IMR-90 (cell line): Measurements from ENCODE around the gene IMPDH1. TPM values are rescaled to one million over a fixed set of nuclear protein-coding genes. Genes with fewer than 3 reads are reported as not detected.

Source experiments
- ATAC-seq: fragments of 200-7000 bp; cut with Tn5 transposase; 2 replicates; pipeline ENCODE4 v1.9.1; 2020; ENCODE audit warnings: low read depth, mild to moderate bottlenecking, moderate library complexity
- BruUV-seq: library from RNA; stranded (reverse); fragments of 400-500 nt; replicated peaks from 2 replicates; lab custom pipeline; 2021; lab: Mats Ljungman, UMichigan
- CTCF ChIA-PET: fragments of 300-600 bp; formaldehyde crosslinking; extraction: SDS; loops from one replicate; lab custom pipeline; 2021; ENCODE audit warnings: antibody characterized with exemption; lab: Yijun Ruan, JAX
- POLR2A ChIA-PET: fragments of 300-600 bp; sonication (Branson Sonifier 250); formaldehyde crosslinking; loops from one replicate; lab custom pipeline; 2022; ENCODE audit warnings: antibody characterized with exemption; ENCODE audit not compliant: unreplicated experiment; lab: Charles Lee
- DNase-seq: peaks from one replicate; pipeline ENCODE4 v3.0.0; 2013
- H2AFZ ChIP-seq: replicated peaks from 2 replicates; pipeline ENCODE3; 2013; ENCODE audit warnings: low read length, mild to moderate bottlenecking; ENCODE audit not compliant: poor library complexity
- H2AK5ac ChIP-seq: 2 replicates; pipeline ENCODE4 v1.6.1; 2013; ENCODE audit warnings: low read depth, low read length, inconsistent platforms
- H2AK9ac ChIP-seq: replicated peaks from 2 replicates; pipeline ENCODE3; 2013; ENCODE audit warnings: mild to moderate bottlenecking, low read depth, low read length, moderate library complexity; ENCODE audit not compliant: poor library complexity
- H2BK120ac ChIP-seq: 2 replicates; pipeline ENCODE4 v1.6.1; 2013; ENCODE audit warnings: low read depth, low read length, inconsistent platforms
- H2BK15ac ChIP-seq: 3 replicates; pipeline ENCODE4 v1.6.1; 2013; ENCODE audit warnings: low read depth, low read length, inconsistent platforms
- H2BK20ac ChIP-seq: 2 replicates; pipeline ENCODE4 v1.6.1; 2013; ENCODE audit warnings: low read depth, mild to moderate bottlenecking, inconsistent platforms, low read length, moderate library complexity
- H2BK5ac ChIP-seq: 2 replicates; pipeline ENCODE4 v1.6.1; 2013; ENCODE audit warnings: mild to moderate bottlenecking, low read depth, low read length, inconsistent platforms; ENCODE audit not compliant: poor library complexity, severe bottlenecking
- H3K14ac ChIP-seq: replicated peaks from 2 replicates; pipeline ENCODE4 v1.6.1; 2013; ENCODE audit warnings: low read depth, low read length, inconsistent platforms
- H3K18ac ChIP-seq: 2 replicates; pipeline ENCODE4 v1.6.1; 2013; ENCODE audit warnings: low read depth, low read length, control low read depth
- H3K23ac ChIP-seq: 2 replicates; pipeline ENCODE4 v1.6.1; 2013; ENCODE audit warnings: low read depth, low read length, inconsistent platforms
- H3K27ac ChIP-seq: 2 replicates; pipeline ENCODE4 v1.5.1; 2013; ENCODE audit warnings: mild to moderate bottlenecking, control low read depth, low read length; ENCODE audit not compliant: insufficient read depth
- H3K27me3 ChIP-seq: 2 replicates; pipeline ENCODE4 v1.6.1; 2013; ENCODE audit warnings: low read length; ENCODE audit not compliant: control insufficient read depth, insufficient read depth
- H3K36me3 ChIP-seq: 2 replicates; pipeline ENCODE4 v1.6.1; 2013; ENCODE audit warnings: low read length, mixed read lengths; ENCODE audit not compliant: control insufficient read depth, insufficient read depth
- H3K4ac ChIP-seq: 2 replicates; pipeline ENCODE4 v1.6.1; 2013; ENCODE audit warnings: low read depth, low read length, inconsistent platforms
- H3K4me1 ChIP-seq: 2 replicates; pipeline ENCODE4 v1.6.1; 2013; ENCODE audit warnings: low read length, mixed read lengths; ENCODE audit not compliant: control insufficient read depth, insufficient read depth
- H3K4me2 ChIP-seq: 2 replicates; pipeline ENCODE4 v1.6.1; 2013; ENCODE audit warnings: low read depth, mild to moderate bottlenecking, control low read depth, low read length, moderate library complexity
- H3K4me3 ChIP-seq: 2 replicates; pipeline ENCODE4 v1.5.1; 2013; ENCODE audit warnings: low read depth, mild to moderate bottlenecking, control low read depth, low read length, moderate library complexity; ENCODE audit not compliant: insufficient read depth
- H3K56ac ChIP-seq: 2 replicates; pipeline ENCODE4 v1.6.1; 2013; ENCODE audit warnings: low read length, inconsistent platforms; ENCODE audit not compliant: insufficient read depth; ENCODE audit errors: extremely low read depth
- H3K79me1 ChIP-seq, 2 experiments: 2 replicates each; pipeline ENCODE4 v1.6.1; 2013; ENCODE audit warnings: low read length in 2 of 2, inconsistent platforms in 1 of 2, low read depth in 1 of 2
- H3K9ac ChIP-seq: 2 replicates; pipeline ENCODE4 v1.6.1; 2013; ENCODE audit warnings: low read depth, low read length, control low read depth
- H3K9me1 ChIP-seq: 2 replicates; pipeline ENCODE4 v1.6.1; 2013; ENCODE audit warnings: low read length, inconsistent platforms; ENCODE audit not compliant: insufficient read depth
- H3K9me3 ChIP-seq: 2 replicates; pipeline ENCODE4 v1.6.1; 2013; ENCODE audit warnings: low read length; ENCODE audit not compliant: control insufficient read depth, insufficient read depth
- H4K20me1 ChIP-seq: 2 replicates; pipeline ENCODE4 v1.6.1; 2013; ENCODE audit warnings: low read length, inconsistent platforms; ENCODE audit not compliant: insufficient read depth
- H4K5ac ChIP-seq: 2 replicates; pipeline ENCODE4 v1.6.1; 2013; ENCODE audit warnings: mild to moderate bottlenecking, low read depth, low read length, control low read depth
- H4K8ac ChIP-seq, 2 experiments: 2 replicates each; pipeline ENCODE4 v1.6.1; 2013; ENCODE audit warnings: low read depth in 2 of 2, low read length in 2 of 2, control low read depth in 1 of 2, inconsistent platforms in 1 of 2
- H4K91ac ChIP-seq: 2 replicates; pipeline ENCODE4 v1.6.1; 2013; ENCODE audit warnings: low read depth, low read length, inconsistent platforms; ENCODE audit not compliant: insufficient read depth
- BHLHE40 ChIP-seq: fragments of 150-350 bp; IDR thresholded peaks from 2 replicates; pipeline ENCODE4 v1.6.1; 2016; ENCODE audit warnings: mild to moderate bottlenecking, low read depth, low read length
- CEBPB ChIP-seq: IDR thresholded peaks from 2 replicates; pipeline ENCODE4 v1.6.1; 2012; ENCODE audit warnings: low read depth, low read length, improper control_type of control experiment
- FOS ChIP-seq: fragments of 150-350 bp; IDR thresholded peaks from 2 replicates; pipeline ENCODE4 v1.6.1; 2016; ENCODE audit warnings: low read depth, low read length
- MAFK ChIP-seq: IDR thresholded peaks from 2 replicates; pipeline ENCODE4 v1.6.1; 2012; ENCODE audit warnings: low read depth, low read length, improper control_type of control experiment
- MAZ ChIP-seq: IDR thresholded peaks from 2 replicates; pipeline ENCODE4 v1.6.1; 2012; ENCODE audit warnings: low read depth, mild to moderate bottlenecking, low read length, improper control_type of control experiment, moderate library complexity, borderline replicate concordance
- MXI1 ChIP-seq: IDR thresholded peaks from 2 replicates; pipeline ENCODE4 v1.6.1; 2012; ENCODE audit warnings: low read depth, mild to moderate bottlenecking, low read length, moderate library complexity, borderline replicate concordance
- NFE2L2 ChIP-seq: fragments of 150-350 bp; IDR thresholded peaks from 2 replicates; pipeline ENCODE4 v1.6.1; 2016; ENCODE audit warnings: low read depth, mild to moderate bottlenecking, low read length
- RAD21 ChIP-seq: IDR thresholded peaks from 2 replicates; pipeline ENCODE4 v1.6.1; 2012; ENCODE audit warnings: low read length, improper control_type of control experiment
- RCOR1 ChIP-seq: IDR thresholded peaks from 2 replicates; pipeline ENCODE4 v1.6.1; 2012; ENCODE audit warnings: mild to moderate bottlenecking, low read length, improper control_type of control experiment; ENCODE audit not compliant: insufficient replicate concordance
- WGBS, 2 experiments: methylation state at CpG; one replicate each; pipeline versions ENCODE4 v1.1.5 to v1.1.7; 2013; ENCODE audit warnings: missing lambda C conversion rate in 2 of 2; ENCODE audit not compliant: insufficient read length in 1 of 2; ENCODE audit errors: extremely low coverage in 2 of 2; 5-methylcytosine and 5-hydroxymethylcytosine counted together
- dilution Hi-C: fragments of 300-500 bp; cut with HindIII; formaldehyde crosslinking; loops from one replicate; pipeline ENCODE4 v1.14.3; 2018; ENCODE audit warnings: low sequenced_read_pairs; ENCODE audit not compliant: unreplicated experiment
- in situ Hi-C: fragments of 300-500 bp; cut with MboI; formaldehyde crosslinking; loops from 3 replicates; pipeline ENCODE4 v1.14.3; 2019; ENCODE audit warnings: low sequenced_read_pairs, inconsistent platforms, mixed read lengths
- intact Hi-C: fragments of 100-400 bp; cut with micrococcal nuclease; formaldehyde crosslinking; loops from 2 replicates; pipeline ENCODE4 v1.10.0; 2022
- polyA plus RNA-seq, 3 experiments: library from polyadenylated mRNA; depleted of rRNA; stranded (reverse); fragments of >200 nt; gene quantifications; 2 replicates each; pipeline ENCODE4 v1.2.3, GENCODE V29; 2012; ENCODE audit warnings: low replicate concordance in 1 of 3
- total RNA-seq: library from RNA; depleted of rRNA; stranded (reverse); fragments of >200 nt; gene quantifications from 2 replicates; pipeline ENCODE4 v1.2.3, GENCODE V29; 2012
- TF ChIP-seq, protein P1 (sequence below): fragments of 150-350 bp; IDR thresholded peaks from 2 replicates; pipeline ENCODE4 v1.6.1; 2017; ENCODE audit warnings: mild to moderate bottlenecking, antibody characterized with exemption, low read length, low read depth
- TF ChIP-seq, protein P2 (sequence below): conservative IDR thresholded peaks from 2 replicates; pipeline ENCODE4 v1.5.1; 2012; ENCODE audit warnings: mild to moderate bottlenecking, low read depth, low read length, improper control_type of control experiment
- TF ChIP-seq, protein P3 (sequence below): fragments of 150-350 bp; IDR thresholded peaks from 2 replicates; pipeline ENCODE4 v1.6.1; 2016; ENCODE audit warnings: low read depth, mild to moderate bottlenecking, low read length, moderate library complexity, borderline replicate concordance

Gene IMPDH1
- total and polyA plus RNA-seq, 2 of the 4 experiments (the other 2 are of a cell fraction) = 49.5 to 69.3 TPM

DNA sequence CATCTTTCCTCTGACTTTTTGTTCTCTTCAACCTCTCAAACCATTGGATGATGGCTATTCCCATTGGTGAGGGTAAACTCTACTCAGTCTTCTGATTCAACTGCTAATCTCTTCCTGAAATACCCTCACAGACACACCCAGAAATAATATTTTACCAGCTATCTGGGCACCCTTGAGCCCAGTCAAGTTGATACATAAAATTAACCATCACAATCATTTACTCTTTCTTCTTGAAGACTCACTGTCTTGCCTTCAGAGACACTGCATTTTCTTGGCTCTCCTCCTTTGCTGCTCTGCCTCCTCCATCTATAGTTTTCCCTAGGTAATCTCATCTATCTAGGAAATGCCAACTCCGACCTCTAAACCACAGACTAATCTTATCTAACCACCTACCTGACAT lies 35.7 kb downstream of the IMPDH1 start:
- no peak for DNase-seq
- H3K18ac ChIP-seq = no peak overlapping the region
- in situ Hi-C loops = no loop called here
- H2BK15ac ChIP-seq = no peak overlapping the region
- H2AK5ac ChIP-seq = no peak overlapping the region
- POLR2A ChIA-PET = no interaction called here
- no peak overlapping the region for H3K14ac ChIP-seq
- H3K4me1 ChIP-seq = no peaks in the 10 kb centered on the region
- no peaks in the 10 kb centered on the region for H3K79me1 ChIP-seq
- dilution Hi-C loops = no loop called here
- no peak overlapping the region for H4K8ac ChIP-seq
- CTCF ChIA-PET = interaction anchor here (1.2 to 1.7 kb wide), 2 partner anchors 14 to 27 kb away, joined by 3 to 5 read pairs; no protein-coding TSS in a partner anchor
- no peaks in the 10 kb centered on the region for H3K9me1 ChIP-seq
- H4K20me1 ChIP-seq = no peaks in the 10 kb centered on the region
- no peak overlapping the region for H2BK5ac ChIP-seq
- no peak overlapping the region for H3K9ac ChIP-seq
- WGBS, 2 experiments = no CpG with 5 or more reads among the region's 1 CpG
- no peak overlapping the region for H3K23ac ChIP-seq
- H3K4me2 ChIP-seq = no peak overlapping the region
- H3K4me3 ChIP-seq = no peak overlapping the region
- no peak overlapping the region for H4K91ac ChIP-seq
- H3K27ac ChIP-seq = no peak overlapping the region
- H2BK120ac ChIP-seq = no peak overlapping the region
- ATAC-seq = no peak
- no peak overlapping the region for H3K4ac ChIP-seq
- H2AFZ ChIP-seq = no peak overlapping the region
- no peaks in the 10 kb centered on the region for H3K36me3 ChIP-seq
- TF ChIP-seq RAD21 = no peak
- TF ChIP-seq MAZ = no peak
- no peak for TF ChIP-seq NFE2L2
- no peak for TF ChIP-seq BHLHE40
- TF ChIP-seq MXI1 = no peak
- TF ChIP-seq, protein P1, sequence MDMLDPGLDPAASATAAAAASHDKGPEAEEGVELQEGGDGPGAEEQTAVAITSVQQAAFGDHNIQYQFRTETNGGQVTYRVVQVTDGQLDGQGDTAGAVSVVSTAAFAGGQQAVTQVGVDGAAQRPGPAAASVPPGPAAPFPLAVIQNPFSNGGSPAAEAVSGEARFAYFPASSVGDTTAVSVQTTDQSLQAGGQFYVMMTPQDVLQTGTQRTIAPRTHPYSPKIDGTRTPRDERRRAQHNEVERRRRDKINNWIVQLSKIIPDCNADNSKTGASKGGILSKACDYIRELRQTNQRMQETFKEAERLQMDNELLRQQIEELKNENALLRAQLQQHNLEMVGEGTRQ = no peak
- TF ChIP-seq CEBPB = no peak
- TF ChIP-seq FOS = no peak
- TF ChIP-seq, protein P2, sequence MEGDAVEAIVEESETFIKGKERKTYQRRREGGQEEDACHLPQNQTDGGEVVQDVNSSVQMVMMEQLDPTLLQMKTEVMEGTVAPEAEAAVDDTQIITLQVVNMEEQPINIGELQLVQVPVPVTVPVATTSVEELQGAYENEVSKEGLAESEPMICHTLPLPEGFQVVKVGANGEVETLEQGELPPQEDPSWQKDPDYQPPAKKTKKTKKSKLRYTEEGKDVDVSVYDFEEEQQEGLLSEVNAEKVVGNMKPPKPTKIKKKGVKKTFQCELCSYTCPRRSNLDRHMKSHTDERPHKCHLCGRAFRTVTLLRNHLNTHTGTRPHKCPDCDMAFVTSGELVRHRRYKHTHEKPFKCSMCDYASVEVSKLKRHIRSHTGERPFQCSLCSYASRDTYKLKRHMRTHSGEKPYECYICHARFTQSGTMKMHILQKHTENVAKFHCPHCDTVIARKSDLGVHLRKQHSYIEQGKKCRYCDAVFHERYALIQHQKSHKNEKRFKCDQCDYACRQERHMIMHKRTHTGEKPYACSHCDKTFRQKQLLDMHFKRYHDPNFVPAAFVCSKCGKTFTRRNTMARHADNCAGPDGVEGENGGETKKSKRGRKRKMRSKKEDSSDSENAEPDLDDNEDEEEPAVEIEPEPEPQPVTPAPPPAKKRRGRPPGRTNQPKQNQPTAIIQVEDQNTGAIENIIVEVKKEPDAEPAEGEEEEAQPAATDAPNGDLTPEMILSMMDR = no peak
- TF ChIP-seq RCOR1 = no peak
- no peak for TF ChIP-seq MAFK
- TF ChIP-seq, protein P3, sequence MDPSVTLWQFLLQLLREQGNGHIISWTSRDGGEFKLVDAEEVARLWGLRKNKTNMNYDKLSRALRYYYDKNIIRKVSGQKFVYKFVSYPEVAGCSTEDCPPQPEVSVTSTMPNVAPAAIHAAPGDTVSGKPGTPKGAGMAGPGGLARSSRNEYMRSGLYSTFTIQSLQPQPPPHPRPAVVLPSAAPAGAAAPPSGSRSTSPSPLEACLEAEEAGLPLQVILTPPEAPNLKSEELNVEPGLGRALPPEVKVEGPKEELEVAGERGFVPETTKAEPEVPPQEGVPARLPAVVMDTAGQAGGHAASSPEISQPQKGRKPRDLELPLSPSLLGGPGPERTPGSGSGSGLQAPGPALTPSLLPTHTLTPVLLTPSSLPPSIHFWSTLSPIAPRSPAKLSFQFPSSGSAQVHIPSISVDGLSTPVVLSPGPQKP = no peak
- intact Hi-C loops = no loop called here
- no peak overlapping the region for H2BK20ac ChIP-seq
- BruUV-seq = no TSS peak
- peaks cover 27% of the 10 kb centered on the region for H3K27me3 ChIP-seq
- no peak overlapping the region for H3K56ac ChIP-seq
- H3K9me3 ChIP-seq = peaks cover 4% of the 10 kb centered on the region; the same call in 1 of the 2 replicates
- H4K5ac ChIP-seq = no peak overlapping the region
- no peak overlapping the region for H2AK9ac ChIP-seq
